ENCODE results near the gene PACSIN1.
"Not testable (repeated sequence)": the region's sequence is repeated elsewhere in the genome, so short reads cannot be mapped to it uniquely, and the experiment has no call there.

PACSIN1 gene

GRCh38 chr6:34486886-34487285 lies 21.0 kb downstream of the PACSIN1 start:
- DNase-seq: not testable (repeated sequence)

GRCh38 chr6:34487536-34487935 lies 21.7 kb downstream of the PACSIN1 start:
- DNase-seq: no peak

GRCh38 chr6:34489207-34489805 lies 23.4 kb downstream of the PACSIN1 start:
- no peak for DNase-seq

- DNase-seq: no peak
Observed at GRCh38 chr6:34490390-34491090, 24.7 kb downstream of the PACSIN1 start.

- DNase-seq: no peak
Observed at GRCh38 chr6:34491091-34491430, 25.2 kb downstream of the PACSIN1 start.

- DNase-seq: no peak
Observed at GRCh38 chr6:34493344-34493743, 27.5 kb downstream of the PACSIN1 start.

- DNase-seq: no peak
Observed at GRCh38 chr6:34494973-34495372, 29.1 kb downstream of the PACSIN1 start.

GRCh38 chr6:34496103-34496685 lies 30.3 kb downstream of the PACSIN1 start:
- no peak for DNase-seq

GRCh38 chr6:34497411-34497810 lies 31.5 kb downstream of the PACSIN1 start:
- no peak for DNase-seq

GRCh38 chr6:34506718-34507117 lies 40.8 kb downstream of the PACSIN1 start:
- DNase-seq: no peak

- DNase-seq: no peak
Observed at GRCh38 chr6:34508425-34508824, 42.5 kb downstream of the PACSIN1 start.

- DNase-seq: no peak
Observed at GRCh38 chr6:34509782-34510181, 43.9 kb downstream of the PACSIN1 start.

- DNase-seq: no peak
Observed at GRCh38 chr6:34510299-34510698, 44.4 kb downstream of the PACSIN1 start.

- no peak for DNase-seq
Observed at GRCh38 chr6:34511214-34511914, 45.5 kb downstream of the PACSIN1 start.

- no peak for DNase-seq
Observed at GRCh38 chr6:34511915-34512737, 46.2 kb downstream of the PACSIN1 start.

- DNase-seq: no peak
Observed at GRCh38 chr6:34512738-34513115, 46.9 kb downstream of the PACSIN1 start.

GRCh38 chr6:34513646-34514045 lies 47.8 kb downstream of the PACSIN1 start:
- no peak for DNase-seq

- DNase-seq: no peak
Observed at GRCh38 chr6:34514112-34514511, 48.2 kb downstream of the PACSIN1 start.

GRCh38 chr6:34514593-34515472 lies 49.0 kb downstream of the PACSIN1 start:
- no peak for DNase-seq

GRCh38 chr6:34515473-34516387 lies 49.9 kb downstream of the PACSIN1 start:
- DNase-seq: no peak
